GM23338 (cell line): Measurements from ENCODE around the gene PCBP4. TPM values are rescaled to one million over a fixed set of nuclear protein-coding genes. Genes with fewer than 3 reads are reported as not detected.

ENCODE experiments used
- ATAC-seq: fragments of 200-7000 bp; cut with Tn5 transposase; 3 replicates; pipeline ENCODE4 v1.9.1; 2020
- DNase-seq: peaks from one replicate; pipeline ENCODE4 v3.0.0-alpha.2; 2015; ENCODE audit warnings: low spot score
- H2AFZ ChIP-seq: fragments of 200-600 bp; sonication (generic); 2 replicates; pipeline ENCODE4 v1.8.0; 2016; ENCODE audit warnings: antibody characterized with exemption, mild to moderate bottlenecking, moderate library complexity
- H3F3A ChIP-seq: fragments of 200-600 bp; sonication (generic); replicated peaks from 2 replicates; pipeline ENCODE4 v1.8.0; 2017; ENCODE audit warnings: antibody characterized with exemption, mixed run types, low read depth
- H3K27ac ChIP-seq: fragments of 200-600 bp; sonication (generic); 2 replicates; pipeline ENCODE4 v1.6.1; 2016; ENCODE audit warnings: low read depth
- H3K27me3 ChIP-seq: fragments of 200-600 bp; sonication (generic); 2 replicates; pipeline ENCODE4 v1.8.0; 2016; ENCODE audit warnings: mild to moderate bottlenecking, mixed run types, moderate library complexity; ENCODE audit not compliant: insufficient read depth
- H3K36me3 ChIP-seq: fragments of 200-600 bp; sonication (generic); 2 replicates; pipeline ENCODE4 v1.8.0; 2016; ENCODE audit warnings: mild to moderate bottlenecking; ENCODE audit not compliant: insufficient read depth
- H3K4me1 ChIP-seq: fragments of 200-600 bp; sonication (generic); 2 replicates; pipeline ENCODE4 v1.8.0; 2016; ENCODE audit warnings: mild to moderate bottlenecking, moderate library complexity; ENCODE audit not compliant: insufficient read depth
- H3K4me2 ChIP-seq: fragments of 200-600 bp; sonication (generic); 2 replicates; pipeline ENCODE4 v1.7.1; 2017; ENCODE audit warnings: mixed run types
- H3K4me3 ChIP-seq: fragments of 200-600 bp; sonication (generic); 2 replicates; pipeline ENCODE4 v1.6.1; 2016; ENCODE audit warnings: mixed run types
- H3K79me2 ChIP-seq: fragments of 200-600 bp; sonication (generic); replicated peaks from 2 replicates; pipeline ENCODE4 v1.8.0; 2017; ENCODE audit warnings: mild to moderate bottlenecking; ENCODE audit not compliant: insufficient read depth
- H3K9me2 ChIP-seq: fragments of 200-600 bp; sonication (generic); 2 replicates; pipeline ENCODE4 v1.8.0; 2017; ENCODE audit not compliant: insufficient read depth
- H4K20me1 ChIP-seq: fragments of 200-600 bp; sonication (generic); replicated peaks from 2 replicates; pipeline ENCODE4 v1.8.0; 2017; ENCODE audit warnings: mild to moderate bottlenecking; ENCODE audit not compliant: insufficient read depth
- H3K27ac Mint-ChIP-seq: 2 replicates; pipeline ENCODE4 v1.8.0; 2020; ENCODE audit warnings: inconsistent platforms, mild to moderate bottlenecking, moderate library complexity, mixed read lengths
- H3K27me3 Mint-ChIP-seq: 3 replicates; pipeline ENCODE4 v1.8.0; 2022; ENCODE audit warnings: low read depth, mild to moderate bottlenecking, moderate library complexity, mixed read lengths, inconsistent platforms; ENCODE audit not compliant: insufficient read depth, poor library complexity
- H3K36me3 Mint-ChIP-seq: 3 replicates; pipeline ENCODE4 v1.8.0; 2021; ENCODE audit warnings: low read depth, mild to moderate bottlenecking, inconsistent platforms, moderate library complexity, mixed read lengths
- H3K4me1 Mint-ChIP-seq: 3 replicates; pipeline ENCODE4 v1.8.0; 2020; ENCODE audit warnings: mild to moderate bottlenecking, inconsistent platforms, mixed read lengths
- H3K4me3 Mint-ChIP-seq: 3 replicates; pipeline ENCODE4 v1.8.0; 2021; ENCODE audit warnings: moderate library complexity, mild to moderate bottlenecking, inconsistent platforms, mixed read lengths
- H3K9me3 Mint-ChIP-seq: 3 replicates; pipeline ENCODE4 v1.8.0; 2020; ENCODE audit warnings: moderate library complexity, mild to moderate bottlenecking, inconsistent platforms, mixed read lengths
- CREB1 ChIP-seq: fragments of 250-450 bp; sonication (Bioruptor Pico); IDR thresholded peaks from 2 replicates; pipeline ENCODE4 v1.5.0; 2020; ENCODE audit warnings: low read depth, mild to moderate bottlenecking, moderate library complexity
- JUNB ChIP-seq: IDR thresholded peaks from one replicate; pipeline ENCODE4 v1.6.1; 2016; ENCODE audit warnings: antibody characterized with exemption; ENCODE audit not compliant: unreplicated experiment
- POLR2AphosphoS5 ChIP-seq: IDR thresholded peaks from 2 replicates; pipeline ENCODE4 v1.6.1; 2016; ENCODE audit warnings: antibody characterized with exemption, low read depth
- polyA plus RNA-seq: library from polyadenylated mRNA; unstranded; fragments of >200 nt; fragmentation: Nextera tagmentation; extraction: Ambion mirVana; gene quantifications from 2 replicates; pipeline ENCODE4 v1.2.1, GENCODE V29; 2016
- total RNA-seq: library from RNA; depleted of rRNA; stranded (reverse); fragments of >200 nt; shearing (Covaris generic); gene quantifications from 2 replicates; pipeline ENCODE4 v1.2.3, GENCODE V29; 2014
- TF ChIP-seq, protein P1 (sequence below), 2 experiments: fragments of 200-600 bp in 1 of 2; sonication (generic) in 1 of 2; conservative IDR thresholded peaks; 2 replicates each; pipeline versions ENCODE4 v1.5.1 to v1.6.1; 2016 to 2017; ENCODE audit warnings: antibody characterized with exemption in 2 of 2, low read depth in 2 of 2, mild to moderate bottlenecking in 2 of 2, moderate library complexity in 1 of 2
- TF ChIP-seq, protein P2 (sequence below): fragments of 250-450 bp; sonication (Bioruptor Pico); IDR thresholded peaks from 2 replicates; pipeline ENCODE4 v1.5.0; 2020; ENCODE audit warnings: mild to moderate bottlenecking, moderate library complexity

The PCBP4 gene
- total and polyA plus RNA-seq, 2 experiments from 2014 or later: 11.8 to 37.6 TPM

- DNase-seq (peak; percentile 98), ATAC-seq (peak; percentile 80)
- no peak overlapping the region for H3K4me2 ChIP-seq
- H3K4me3 ChIP-seq: no peak overlapping the region
- H3K4me1 Mint-ChIP-seq: peaks cover 56% of the 10 kb centered on the region
- H3K36me3 ChIP-seq: no peaks in the 10 kb centered on the region
- H3K9me3 Mint-ChIP-seq: no peaks in the 10 kb centered on the region
- H4K20me1 ChIP-seq: no peaks in the 10 kb centered on the region
- no peaks in the 10 kb centered on the region for H3K27me3 ChIP-seq
- no peak overlapping the region for H3K4me3 Mint-ChIP-seq
- TF ChIP-seq CREB1 (CRISPR knock-in tag) (0 out of 2 replicates have a peak, but pooled peaks have one; percentile 43), JUNB (no peak), POLR2AphosphoS5 (no peak)
- TF ChIP-seq, protein P1, sequence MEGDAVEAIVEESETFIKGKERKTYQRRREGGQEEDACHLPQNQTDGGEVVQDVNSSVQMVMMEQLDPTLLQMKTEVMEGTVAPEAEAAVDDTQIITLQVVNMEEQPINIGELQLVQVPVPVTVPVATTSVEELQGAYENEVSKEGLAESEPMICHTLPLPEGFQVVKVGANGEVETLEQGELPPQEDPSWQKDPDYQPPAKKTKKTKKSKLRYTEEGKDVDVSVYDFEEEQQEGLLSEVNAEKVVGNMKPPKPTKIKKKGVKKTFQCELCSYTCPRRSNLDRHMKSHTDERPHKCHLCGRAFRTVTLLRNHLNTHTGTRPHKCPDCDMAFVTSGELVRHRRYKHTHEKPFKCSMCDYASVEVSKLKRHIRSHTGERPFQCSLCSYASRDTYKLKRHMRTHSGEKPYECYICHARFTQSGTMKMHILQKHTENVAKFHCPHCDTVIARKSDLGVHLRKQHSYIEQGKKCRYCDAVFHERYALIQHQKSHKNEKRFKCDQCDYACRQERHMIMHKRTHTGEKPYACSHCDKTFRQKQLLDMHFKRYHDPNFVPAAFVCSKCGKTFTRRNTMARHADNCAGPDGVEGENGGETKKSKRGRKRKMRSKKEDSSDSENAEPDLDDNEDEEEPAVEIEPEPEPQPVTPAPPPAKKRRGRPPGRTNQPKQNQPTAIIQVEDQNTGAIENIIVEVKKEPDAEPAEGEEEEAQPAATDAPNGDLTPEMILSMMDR (conservative IDR thresholded peaks at IDR 0.05; ENCODE audit: low read depth in 2 of 2): peak; percentile 94 to 100
- no peaks in the 10 kb centered on the region for H3K9me2 ChIP-seq
- no peak overlapping the region for H3K27ac ChIP-seq
- 0 out of 2 replicates have a peak overlapping the region, but pooled peaks have one; percentile 59 for H3K27ac Mint-ChIP-seq
- peaks cover 3% of the 10 kb centered on the region; the same call in 1 of the 2 replicates for H3F3A ChIP-seq
- peaks cover 34% of the 10 kb centered on the region; the same call in 1 of the 2 replicates for H3K4me1 ChIP-seq
- H2AFZ ChIP-seq: peak overlapping the region; percentile 93
- H3K79me2 ChIP-seq: no peaks in the 10 kb centered on the region
- H3K27me3 Mint-ChIP-seq: peaks cover 24% of the 10 kb centered on the region
- no peaks in the 10 kb centered on the region for H3K36me3 Mint-ChIP-seq
Observed at GRCh38 chr3:52001443-52001974, 34.3 kb upstream of the PCBP4 start.

GRCh38 chr3:51999846-52000245 lies 32.6 kb upstream of the PCBP4 start:
- Mint-ChIP-seq H3K4me3 (no peak overlapping the region), H3K9me3 (peaks cover 4% of the 10 kb centered on the region; the same call in 1 of the 3 replicates), H3K4me1 (peaks cover 43% of the 10 kb centered on the region), H3K27ac (no peak overlapping the region), H3K36me3 (peaks cover 10% of the 10 kb centered on the region), H3K27me3 (peaks cover 30% of the 10 kb centered on the region)
- Histone ChIP-seq H3K4me1 (peaks cover 22% of the 10 kb centered on the region), H3K4me2 (no peak overlapping the region), H3K27ac (no peak overlapping the region), H3K9me2 (no peaks in the 10 kb centered on the region), H3F3A (peaks cover 11% of the 10 kb centered on the region), H3K4me3 (no peak overlapping the region), H3K79me2 (peaks cover 8% of the 10 kb centered on the region), H4K20me1 (0 out of 2 replicates have a peak, but pooled peaks cover under 1% of the 10 kb centered on the region), H2AFZ (no peak overlapping the region), H3K27me3 (no peaks in the 10 kb centered on the region), H3K36me3 (peaks cover 4% of the 10 kb centered on the region)
- DNase-seq (no peak), ATAC-seq (no peak)
- TF ChIP-seq, protein P2, sequence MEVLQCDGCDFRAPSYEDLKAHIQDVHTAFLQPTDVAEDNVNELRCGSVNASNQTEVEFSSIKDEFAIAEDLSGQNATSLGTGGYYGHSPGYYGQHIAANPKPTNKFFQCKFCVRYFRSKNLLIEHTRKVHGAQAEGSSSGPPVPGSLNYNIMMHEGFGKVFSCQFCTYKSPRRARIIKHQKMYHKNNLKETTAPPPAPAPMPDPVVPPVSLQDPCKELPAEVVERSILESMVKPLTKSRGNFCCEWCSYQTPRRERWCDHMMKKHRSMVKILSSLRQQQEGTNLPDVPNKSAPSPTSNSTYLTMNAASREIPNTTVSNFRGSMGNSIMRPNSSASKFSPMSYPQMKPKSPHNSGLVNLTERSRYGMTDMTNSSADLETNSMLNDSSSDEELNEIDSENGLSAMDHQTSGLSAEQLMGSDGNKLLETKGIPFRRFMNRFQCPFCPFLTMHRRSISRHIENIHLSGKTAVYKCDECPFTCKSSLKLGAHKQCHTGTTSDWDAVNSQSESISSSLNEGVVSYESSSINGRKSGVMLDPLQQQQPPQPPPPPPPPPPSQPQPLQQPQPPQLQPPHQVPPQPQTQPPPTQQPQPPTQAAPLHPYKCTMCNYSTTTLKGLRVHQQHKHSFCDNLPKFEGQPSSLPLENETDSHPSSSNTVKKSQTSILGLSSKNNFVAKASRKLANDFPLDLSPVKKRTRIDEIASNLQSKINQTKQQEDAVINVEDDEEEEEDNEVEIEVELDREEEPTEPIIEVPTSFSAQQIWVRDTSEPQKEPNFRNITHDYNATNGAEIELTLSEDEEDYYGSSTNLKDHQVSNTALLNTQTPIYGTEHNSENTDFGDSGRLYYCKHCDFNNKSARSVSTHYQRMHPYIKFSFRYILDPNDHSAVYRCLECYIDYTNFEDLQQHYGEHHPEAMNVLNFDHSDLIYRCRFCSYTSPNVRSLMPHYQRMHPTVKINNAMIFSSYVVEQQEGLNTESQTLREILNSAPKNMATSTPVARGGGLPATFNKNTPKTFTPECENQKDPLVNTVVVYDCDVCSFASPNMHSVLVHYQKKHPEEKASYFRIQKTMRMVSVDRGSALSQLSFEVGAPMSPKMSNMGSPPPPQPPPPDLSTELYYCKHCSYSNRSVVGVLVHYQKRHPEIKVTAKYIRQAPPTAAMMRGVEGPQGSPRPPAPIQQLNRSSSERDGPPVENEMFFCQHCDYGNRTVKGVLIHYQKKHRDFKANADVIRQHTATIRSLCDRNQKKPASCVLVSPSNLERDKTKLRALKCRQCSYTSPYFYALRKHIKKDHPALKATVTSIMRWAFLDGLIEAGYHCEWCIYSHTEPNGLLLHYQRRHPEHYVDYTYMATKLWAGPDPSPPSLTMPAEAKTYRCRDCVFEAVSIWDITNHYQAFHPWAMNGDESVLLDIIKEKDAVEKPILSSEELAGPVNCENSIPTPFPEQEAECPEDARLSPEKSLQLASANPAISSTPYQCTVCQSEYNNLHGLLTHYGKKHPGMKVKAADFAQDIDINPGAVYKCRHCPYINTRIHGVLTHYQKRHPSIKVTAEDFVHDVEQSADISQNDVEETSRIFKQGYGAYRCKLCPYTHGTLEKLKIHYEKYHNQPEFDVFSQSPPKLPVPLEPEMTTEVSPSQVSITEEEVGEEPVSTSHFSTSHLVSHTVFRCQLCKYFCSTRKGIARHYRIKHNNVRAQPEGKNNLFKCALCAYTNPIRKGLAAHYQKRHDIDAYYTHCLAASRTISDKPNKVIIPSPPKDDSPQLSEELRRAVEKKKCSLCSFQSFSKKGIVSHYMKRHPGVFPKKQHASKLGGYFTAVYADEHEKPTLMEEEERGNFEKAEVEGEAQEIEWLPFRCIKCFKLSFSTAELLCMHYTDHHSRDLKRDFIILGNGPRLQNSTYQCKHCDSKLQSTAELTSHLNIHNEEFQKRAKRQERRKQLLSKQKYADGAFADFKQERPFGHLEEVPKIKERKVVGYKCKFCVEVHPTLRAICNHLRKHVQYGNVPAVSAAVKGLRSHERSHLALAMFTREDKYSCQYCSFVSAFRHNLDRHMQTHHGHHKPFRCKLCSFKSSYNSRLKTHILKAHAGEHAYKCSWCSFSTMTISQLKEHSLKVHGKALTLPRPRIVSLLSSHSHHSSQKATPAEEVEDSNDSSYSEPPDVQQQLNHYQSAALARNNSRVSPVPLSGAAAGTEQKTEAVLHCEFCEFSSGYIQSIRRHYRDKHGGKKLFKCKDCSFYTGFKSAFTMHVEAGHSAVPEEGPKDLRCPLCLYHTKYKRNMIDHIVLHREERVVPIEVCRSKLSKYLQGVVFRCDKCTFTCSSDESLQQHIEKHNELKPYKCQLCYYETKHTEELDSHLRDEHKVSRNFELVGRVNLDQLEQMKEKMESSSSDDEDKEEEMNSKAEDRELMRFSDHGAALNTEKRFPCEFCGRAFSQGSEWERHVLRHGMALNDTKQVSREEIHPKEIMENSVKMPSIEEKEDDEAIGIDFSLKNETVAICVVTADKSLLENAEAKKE: no peak
- TF ChIP-seq CREB1 (CRISPR knock-in tag): no peak
- TF ChIP-seq, protein P1 (conservative IDR thresholded peaks at IDR 0.05; ENCODE audit: low read depth in 2 of 2): no peak
- TF ChIP-seq POLR2AphosphoS5: no peak
